GM23338 (cell line): ENCODE results near the gene CFAP299.

Source experiments
- CREB1 ChIP-seq: fragments of 250-450 bp; sonication (Bioruptor Pico); IDR thresholded peaks from 2 replicates; pipeline ENCODE4 v1.5.0; 2020; ENCODE audit warnings: low read depth, mild to moderate bottlenecking, moderate library complexity
- CTCF ChIP-seq, 2 experiments: fragments of 200-600 bp in 1 of 2; sonication (generic) in 1 of 2; conservative IDR thresholded peaks; 2 replicates each; pipeline versions ENCODE4 v1.5.1 to v1.6.1; 2016 to 2017; ENCODE audit warnings: antibody characterized with exemption in 2 of 2, low read depth in 2 of 2, mild to moderate bottlenecking in 2 of 2, moderate library complexity in 1 of 2
- EZH2 ChIP-seq: fragments of 200-600 bp; sonication (generic); IDR thresholded peaks from one replicate; pipeline ENCODE4 v1.8.0; 2017; ENCODE audit warnings: antibody characterized with exemption, mild to moderate bottlenecking, low read depth; ENCODE audit not compliant: unreplicated experiment
- EZH2phosphoT487 ChIP-seq: fragments of 200-600 bp; sonication (generic); IDR thresholded peaks from one replicate; pipeline ENCODE4 v1.8.1; 2018; ENCODE audit warnings: antibody characterized with exemption; ENCODE audit not compliant: unreplicated experiment
- ZNF114 ChIP-seq: fragments of 250-450 bp; sonication (Bioruptor Pico); IDR thresholded peaks from 2 replicates; pipeline ENCODE4 v1.5.0; 2020; ENCODE audit warnings: mild to moderate bottlenecking, moderate library complexity

DNA sequence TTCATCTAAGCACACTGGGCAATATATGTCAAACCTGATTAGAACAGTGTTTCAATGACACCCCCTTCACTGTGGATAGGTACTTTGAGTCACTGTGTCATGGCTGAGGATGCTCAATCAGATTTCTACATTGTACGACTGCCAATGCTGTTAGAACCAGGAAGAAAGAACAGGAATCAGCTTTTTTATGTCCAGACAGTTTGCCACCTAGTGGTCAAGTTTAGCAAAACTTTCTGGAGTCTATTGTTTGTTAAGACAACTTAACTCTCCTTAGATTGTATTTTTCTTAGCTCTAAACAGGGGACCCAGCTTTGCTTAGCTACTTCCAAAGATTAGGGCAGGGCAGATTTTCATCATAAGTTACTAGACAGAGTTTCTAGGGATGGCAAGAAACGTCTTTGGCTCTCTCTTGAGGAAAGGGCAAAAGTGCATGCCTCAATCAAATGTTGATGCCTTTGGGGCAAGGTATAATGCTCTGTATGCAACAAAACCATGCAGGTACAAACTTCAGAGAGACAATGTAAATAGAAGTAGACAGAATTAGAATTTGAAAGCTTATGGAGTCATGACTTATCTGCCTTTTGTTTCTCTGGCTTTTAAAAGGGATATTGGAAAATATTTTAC lies 654.5 kb downstream of the CFAP299 start:
- no peak for TF ChIP-seq ZNF114 (CRISPR knock-in tag)
- peak; percentile 64 to 79 for TF ChIP-seq CTCF (conservative IDR thresholded peaks at IDR 0.05; ENCODE audit: low read depth in 2 of 2)
- TF ChIP-seq EZH2phosphoT487: no peak
- TF ChIP-seq EZH2: no peak
- TF ChIP-seq CREB1 (CRISPR knock-in tag): no peak
